Endothelial cell of umbilical vein (primary cell): ENCODE results near the gene PTPRT. TPM values are rescaled to one million over a fixed set of nuclear protein-coding genes. Genes with fewer than 3 reads are reported as not detected.

Experiments used
- BruUV-seq: library from RNA; stranded (reverse); fragments of 400-500 nt; replicated peaks from 2 replicates; lab custom pipeline; 2021; lab: Mats Ljungman, UMichigan
- CTCF ChIA-PET: fragments of 300-600, 350-600 bp; sonication (Branson Sonifier 250); formaldehyde crosslinking; loops from one replicate; lab custom pipeline; 2021; ENCODE audit warnings: antibody characterized with exemption, inconsistent platforms; lab: Charles Lee
- POLR2A ChIA-PET: fragments of 300-600, 350-600 bp; sonication (Branson Sonifier 250); formaldehyde crosslinking; loops from one replicate; lab custom pipeline; 2021; ENCODE audit warnings: antibody characterized with exemption, inconsistent platforms; lab: Charles Lee
- DNase-seq: peaks from one replicate; pipeline ENCODE4 v3.0.0-alpha.2; 2011; ENCODE audit warnings: low read depth, low spot score
- FAIRE-seq: peaks from 2 replicates; lab custom pipeline; 2011; peaks lifted over from hg19 to GRCh38; lab: Jason Lieb, UNC
- H2AFZ ChIP-seq: 2 replicates; pipeline ENCODE4 v1.6.0; 2012; ENCODE audit warnings: low read depth, low read length, control low read depth, inconsistent platforms
- H3K27ac ChIP-seq: 2 replicates; pipeline ENCODE4 v1.5.1; 2011; ENCODE audit warnings: low read depth, mild to moderate bottlenecking, control low read depth, low read length, moderate library complexity; ENCODE audit not compliant: insufficient read depth
- H3K27me3 ChIP-seq, 2 experiments: 2 replicates each; pipeline versions ENCODE4 v1.6.0 to v1.6.1; 2011; ENCODE audit warnings: low read length in 2 of 2, mixed read lengths in 1 of 2; ENCODE audit not compliant: control insufficient read depth in 2 of 2, insufficient read depth in 2 of 2
- H3K36me3 ChIP-seq, 2 experiments: 2 replicates in 1 of 2; 3 replicates in 1 of 2; pipeline ENCODE4 v1.5.1; 2011; ENCODE audit warnings: low read length in 2 of 2, mild to moderate bottlenecking in 1 of 2, moderate library complexity in 1 of 2; ENCODE audit not compliant: control insufficient read depth in 2 of 2, insufficient read depth in 2 of 2; ENCODE audit errors: extremely low read depth in 1 of 2
- H3K4me1 ChIP-seq: 3 replicates; pipeline ENCODE4 v1.5.1; 2011; ENCODE audit warnings: mild to moderate bottlenecking, low read length; ENCODE audit not compliant: control insufficient read depth, insufficient read depth; ENCODE audit errors: extremely low read depth
- H3K4me2 ChIP-seq: 2 replicates; pipeline ENCODE4 v1.6.1; 2011; ENCODE audit warnings: low read length, control low read depth, mixed read lengths; ENCODE audit not compliant: insufficient read depth
- H3K4me3 ChIP-seq, 3 experiments: fragments of 200-600 bp in 1 of 3; sonication (generic), shearing (Covaris generic) in 1 of 3; replicated peaks in 1 of 3; 2 replicates each; pipeline ENCODE4 v1.5.1; 2011 to 2016; ENCODE audit warnings: control low read depth in 3 of 3, low read length in 3 of 3, mild to moderate bottlenecking in 2 of 3, inconsistent platforms in 1 of 3, low read depth in 1 of 3, moderate library complexity in 1 of 3; ENCODE audit not compliant: insufficient read depth in 1 of 3
- H3K79me2 ChIP-seq: 2 replicates; pipeline ENCODE4 v1.6.0; 2012; ENCODE audit warnings: low read length, inconsistent platforms; ENCODE audit not compliant: control insufficient read depth, insufficient read depth
- H3K9ac ChIP-seq: replicated peaks from 2 replicates; pipeline ENCODE3; 2011; ENCODE audit warnings: low read length, control low read depth; ENCODE audit not compliant: insufficient read depth; ENCODE audit errors: extremely low read depth
- H3K9me1 ChIP-seq: replicated peaks from 3 replicates; pipeline ENCODE4 v1.6.0; 2011; ENCODE audit warnings: mild to moderate bottlenecking, low read length; ENCODE audit not compliant: control insufficient read depth, insufficient read depth; ENCODE audit errors: extremely low read depth
- H3K9me3 ChIP-seq: replicated peaks from 2 replicates; pipeline ENCODE4 v1.5.1; 2012; ENCODE audit warnings: low read length, inconsistent platforms; ENCODE audit not compliant: control insufficient read depth, insufficient read depth
- H4K20me1 ChIP-seq: replicated peaks from 2 replicates; pipeline ENCODE3; 2011; ENCODE audit warnings: mild to moderate bottlenecking, low read length; ENCODE audit not compliant: control insufficient read depth, insufficient read depth; ENCODE audit errors: extremely low read depth
- CTCF ChIP-seq, 2 donors: IDR thresholded peaks; 1 replicate in 1 of 2; 2 replicates in 1 of 2; pipeline ENCODE4 v1.5.1; 2011; ENCODE audit warnings: low read length in 2 of 2, mild to moderate bottlenecking in 2 of 2, moderate library complexity in 2 of 2, control low read depth in 1 of 2, inconsistent platforms in 1 of 2, low read depth in 1 of 2; ENCODE audit not compliant: insufficient read depth in 1 of 2; ENCODE audit errors: extremely low read depth in 1 of 2
- EZH2 ChIP-seq: IDR thresholded peaks from 2 replicates; pipeline ENCODE4 v1.6.1; 2012; ENCODE audit warnings: borderline replicate concordance, low read depth, mild to moderate bottlenecking, moderate library complexity, low read length, inconsistent platforms; ENCODE audit not compliant: severe bottlenecking
- FOS ChIP-seq: IDR thresholded peaks from 2 replicates; pipeline ENCODE4 v1.6.1; 2011; ENCODE audit warnings: mild to moderate bottlenecking, low read length, moderate library complexity, borderline replicate concordance; ENCODE audit not compliant: insufficient read depth
- GATA2 ChIP-seq: IDR thresholded peaks from 2 replicates; pipeline ENCODE4 v1.7.0; 2011; ENCODE audit warnings: low read depth, mild to moderate bottlenecking, moderate library complexity, mixed read lengths, low read length; ENCODE audit not compliant: insufficient read length, insufficient read depth
- JUN ChIP-seq: IDR thresholded peaks from 2 replicates; pipeline ENCODE4 v1.6.1; 2011; ENCODE audit warnings: borderline replicate concordance, low read depth; ENCODE audit not compliant: insufficient read length, insufficient read depth
- MYC ChIP-seq: IDR thresholded peaks from one replicate; pipeline ENCODE4 v1.6.1; 2011; ENCODE audit warnings: mild to moderate bottlenecking, low read depth, low read length
- POLR2A ChIP-seq: IDR thresholded peaks from 2 replicates; pipeline ENCODE4 v1.6.1; 2012; ENCODE audit warnings: low read depth, mild to moderate bottlenecking, control low read depth, low read length
- POLR2AphosphoS5 ChIP-seq: IDR thresholded peaks from 2 replicates; pipeline ENCODE4 v1.6.1; 2012; ENCODE audit warnings: low read depth, mild to moderate bottlenecking, control low read depth, low read length, moderate library complexity; ENCODE audit not compliant: insufficient read depth
- dilution Hi-C: fragments of 300-500 bp; cut with MboI; formaldehyde crosslinking; loops from one replicate; pipeline ENCODE4 v1.15.0; 2019; ENCODE audit warnings: low sequenced_read_pairs; ENCODE audit not compliant: extremely low pct_ligation_motif_present
- intact Hi-C: fragments of 100-400 bp; cut with micrococcal nuclease; formaldehyde crosslinking; loops from one replicate; pipeline ENCODE4 v1.10.0; 2022
- polyA plus RNA-seq, 4 experiments: library from polyadenylated mRNA; depleted of rRNA in 3 of 4; stranded (reverse) in 3 of 4; unstranded in 1 of 4; fragments of >200 nt; gene quantifications; 2 replicates each; pipeline versions ENCODE4 v1.2.1 to v1.2.3, GENCODE V29; 2011 to 2012; ENCODE audit warnings: missing spikeins in 1 of 4
- total RNA-seq: library from RNA; stranded (reverse); gene quantifications from 2 replicates; pipeline ENCODE4 v1.2.3, GENCODE V29; 2021
- TF ChIP-seq, protein P1 (sequence below): IDR thresholded peaks from 2 replicates; pipeline ENCODE4 v1.6.1; 2011; ENCODE audit not compliant: insufficient read depth, insufficient read length

PTPRT gene
- total and polyA plus RNA-seq, 2 donors (not counting 3 experiments of a cell fraction or from before 2014, with no cell fraction given): not detected

GRCh38 chr20:42634156-42634555 is 555.5 kb downstream of the PTPRT start:
- intact Hi-C loops: no loop called here
- POLR2A ChIA-PET: no interaction called here
- FAIRE-seq (no peak), DNase-seq (no peak)
- Histone ChIP-seq H3K9ac (no peak overlapping the region), H3K27me3 (no peaks in the 10 kb centered on the region), H3K36me3 (no peaks in the 10 kb centered on the region), H3K4me2 (no peak overlapping the region), H3K27ac (no peak overlapping the region), H3K9me3 (peaks cover 10% of the 10 kb centered on the region), H3K4me3 (no peak overlapping the region), H3K4me1 (no peaks in the 10 kb centered on the region), H2AFZ (no peak overlapping the region), H3K79me2 (no peaks in the 10 kb centered on the region), H4K20me1 (no peaks in the 10 kb centered on the region), H3K9me1 (no peaks in the 10 kb centered on the region)
- CTCF ChIA-PET: no interaction called here
- BruUV-seq: no TSS peak
- dilution Hi-C loops: no loop called here
- TF ChIP-seq JUN (no peak), CTCF (IDR thresholded peaks at IDR 0.05; ENCODE audit: extremely low read depth in 1 of 2, insufficient read depth in 1 of 2, low read depth in 1 of 2, low read length in 2 of 2) (no peak), POLR2A (no peak), EZH2 (no peak), POLR2AphosphoS5 (no peak), GATA2 (no peak), MYC (no peak), FOS (no peak)
- TF ChIP-seq, protein P1, sequence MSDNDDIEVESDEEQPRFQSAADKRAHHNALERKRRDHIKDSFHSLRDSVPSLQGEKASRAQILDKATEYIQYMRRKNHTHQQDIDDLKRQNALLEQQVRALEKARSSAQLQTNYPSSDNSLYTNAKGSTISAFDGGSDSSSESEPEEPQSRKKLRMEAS: no peak
